HG03342 (cell line): Measurements from ENCODE around the gene GPR42.
"Not testable (repeated sequence)": the region's sequence is repeated elsewhere in the genome, so short reads cannot be mapped to it uniquely, and the experiment has no call there.

Source experiments
- ATAC-seq: cut with Tn5 transposase; IDR thresholded peaks from one replicate; pipeline ENCODE4 v1.9.1; 2021; ENCODE audit warnings: mild to moderate bottlenecking, moderate library complexity; ENCODE audit not compliant: unreplicated experiment

GPR42 gene

GRCh38 chr19:35362261-35363000 lies 8.4 kb upstream of the GPR42 start:
- ATAC-seq: no peak

GRCh38 chr19:35363001-35363590 lies 7.8 kb upstream of the GPR42 start:
- no peak for ATAC-seq

GRCh38 chr19:35363711-35364425 lies 7.0 kb upstream of the GPR42 start:
- ATAC-seq: no peak

GRCh38 chr19:35365303-35365702 lies 5.6 kb upstream of the GPR42 start:
- ATAC-seq: no peak

DNA sequence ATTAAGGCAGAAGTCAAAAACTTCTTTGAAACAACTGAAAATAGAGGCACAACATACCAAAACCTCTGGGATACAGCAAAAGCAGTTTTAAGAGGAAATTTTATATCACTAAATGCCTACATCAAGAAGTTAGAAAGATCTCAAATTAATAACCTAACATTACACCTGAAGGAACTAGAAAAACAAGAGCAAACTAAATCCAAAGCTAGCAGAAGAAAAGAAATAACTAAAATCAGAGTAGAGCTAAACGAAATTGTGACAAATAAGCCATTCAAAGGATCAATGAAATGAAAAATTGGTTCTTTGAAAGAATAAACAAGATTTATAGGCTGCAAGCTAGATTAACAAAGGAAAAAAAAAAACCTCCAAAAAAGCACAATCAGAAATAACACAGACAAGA lies 2.5 kb upstream of the GPR42 start:
- ATAC-seq: no peak

DNA sequence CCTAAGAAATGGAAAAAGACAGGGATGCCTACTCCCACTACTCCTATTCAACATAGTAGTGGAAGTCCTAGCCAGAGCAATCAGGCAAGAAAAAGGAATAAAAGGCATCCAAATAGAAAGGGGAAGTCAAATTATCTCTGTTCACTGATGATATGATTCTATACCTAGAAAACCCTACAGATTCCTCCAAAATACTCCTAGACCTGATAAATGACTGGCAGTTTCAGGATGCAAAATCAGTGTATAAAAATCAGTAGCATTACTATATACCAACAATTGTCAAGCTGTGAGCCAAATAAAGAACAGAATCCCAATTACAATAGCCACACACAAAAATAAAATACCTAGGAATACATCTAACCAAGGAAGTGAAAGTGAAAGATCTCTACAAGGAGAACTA lies 1.3 kb upstream of the GPR42 start:
- ATAC-seq: no peak

GRCh38 chr19:35373492-35373891 lies 2.6 kb downstream of the GPR42 start:
- no peak for ATAC-seq

- not testable (repeated sequence) for ATAC-seq
Measured at GRCh38 chr19:35374031-35374430, 3.2 kb downstream of the GPR42 start.

DNA sequence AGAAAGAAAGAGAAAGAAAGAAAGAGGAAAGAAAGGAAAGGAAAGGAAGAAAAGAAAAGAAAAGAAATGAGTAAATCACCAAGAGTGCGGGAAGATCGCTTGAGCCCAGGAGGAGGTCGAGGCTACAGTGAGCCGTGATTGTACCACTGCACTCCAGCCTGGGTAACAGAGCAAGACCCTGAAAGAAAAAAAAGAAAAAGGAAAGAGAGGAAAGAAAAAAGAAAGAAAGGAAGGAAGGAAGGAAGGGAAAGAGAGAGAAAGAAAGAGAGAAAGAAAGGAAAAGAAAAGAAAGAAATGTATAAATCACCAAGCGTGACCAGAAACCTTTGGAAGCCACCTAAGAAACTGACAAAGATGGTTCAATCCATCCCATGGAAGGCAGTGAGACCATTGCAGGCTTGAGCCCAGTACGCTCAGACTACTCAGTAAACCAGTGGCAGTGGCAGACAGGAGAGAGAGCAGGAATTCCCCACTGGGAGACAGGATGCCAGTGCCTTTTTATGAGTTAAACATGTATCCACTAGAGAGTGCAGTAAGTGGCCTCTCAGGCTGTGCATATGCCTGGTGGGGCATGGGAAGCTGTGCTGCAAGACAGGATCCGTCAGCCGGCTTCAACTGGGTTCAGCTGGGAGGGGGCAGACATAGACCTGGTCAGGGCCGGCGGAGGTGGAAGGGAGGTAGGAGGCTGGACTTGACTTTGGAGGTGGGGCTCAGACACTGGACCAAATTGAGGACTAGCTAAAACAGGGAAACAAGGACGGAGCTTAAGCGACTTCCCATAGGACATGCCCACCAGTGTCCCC lies 4.8 kb downstream of the GPR42 start:
- ATAC-seq: no peak

DNA sequence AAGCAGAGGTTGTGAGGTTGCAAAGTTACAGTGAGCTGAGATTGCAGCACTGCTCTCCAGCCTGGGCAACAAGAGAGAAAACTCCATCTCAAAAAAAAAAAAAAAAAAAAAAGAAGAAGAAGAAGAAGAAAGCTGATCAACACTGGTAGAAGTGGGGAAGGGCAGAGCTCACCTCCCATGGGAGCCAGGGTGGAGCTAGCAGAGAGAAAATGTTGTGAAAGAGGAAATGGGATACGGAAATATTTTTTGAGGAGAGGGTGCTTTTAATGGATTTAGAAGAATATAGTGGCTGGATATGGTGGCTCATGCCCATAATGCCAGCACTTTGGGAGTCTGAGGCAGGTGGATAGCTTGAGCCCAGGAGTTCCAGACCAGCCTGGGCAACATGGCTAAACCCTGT lies 6.8 kb downstream of the GPR42 start:
- no peak for ATAC-seq

GRCh38 chr19:35378356-35378755 lies 7.5 kb downstream of the GPR42 start:
- no peak for ATAC-seq

DNA sequence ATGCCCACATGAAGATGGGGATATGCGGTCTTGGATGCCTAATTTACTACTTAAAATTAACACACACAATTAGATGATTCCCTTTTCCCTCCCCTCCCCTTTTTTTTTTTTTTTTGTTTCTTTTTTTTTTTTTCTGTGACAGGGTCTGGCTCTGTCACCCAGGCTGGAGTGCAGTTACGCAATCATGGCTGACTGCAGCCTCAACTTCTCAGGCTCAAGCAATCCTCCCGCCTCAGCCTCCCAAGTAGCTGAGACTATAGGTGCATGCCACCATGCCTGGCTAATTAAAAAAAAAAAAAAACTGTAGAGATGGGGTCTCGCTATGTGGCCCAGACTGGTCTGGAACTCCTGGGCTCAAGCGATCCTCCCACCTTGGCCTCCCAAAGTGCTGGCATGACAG lies 8.7 kb downstream of the GPR42 start:
- not testable (repeated sequence) for ATAC-seq

GRCh38 chr19:35379992-35380391 lies 9.1 kb downstream of the GPR42 start:
- no peak for ATAC-seq

DNA sequence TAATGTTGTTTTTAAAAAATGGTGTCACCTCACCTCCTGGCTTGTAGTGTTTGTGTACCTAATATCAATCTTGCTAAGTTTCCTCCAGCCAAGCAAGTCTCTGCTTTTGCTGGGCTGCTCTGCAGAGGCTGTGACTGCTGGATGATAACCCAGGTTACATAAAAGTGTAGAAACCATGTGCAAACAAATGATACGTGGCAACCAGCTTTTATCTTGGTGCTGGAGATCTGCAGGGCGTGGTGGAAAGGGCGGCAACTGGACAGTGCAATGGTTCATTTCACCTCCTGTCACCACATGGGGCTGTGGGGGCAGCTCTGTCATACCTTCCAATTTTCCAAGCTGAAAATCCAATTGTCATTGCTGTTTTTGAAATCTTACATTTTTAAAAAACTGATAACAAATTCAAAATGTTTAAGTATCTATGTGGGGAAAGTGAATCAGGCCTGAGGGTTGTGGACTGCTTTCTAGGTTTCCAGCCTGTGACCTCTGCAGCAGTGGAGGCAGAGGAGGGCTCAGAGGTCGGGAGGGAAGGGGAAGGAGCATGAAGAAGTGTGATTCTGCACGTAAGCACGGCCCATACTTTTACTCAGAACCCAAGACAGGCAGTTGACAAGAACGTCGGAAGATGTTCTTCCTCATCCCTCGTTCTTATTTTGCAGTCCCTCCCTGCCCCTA lies 9.7 kb downstream of the GPR42 start:
- no peak for ATAC-seq

DNA sequence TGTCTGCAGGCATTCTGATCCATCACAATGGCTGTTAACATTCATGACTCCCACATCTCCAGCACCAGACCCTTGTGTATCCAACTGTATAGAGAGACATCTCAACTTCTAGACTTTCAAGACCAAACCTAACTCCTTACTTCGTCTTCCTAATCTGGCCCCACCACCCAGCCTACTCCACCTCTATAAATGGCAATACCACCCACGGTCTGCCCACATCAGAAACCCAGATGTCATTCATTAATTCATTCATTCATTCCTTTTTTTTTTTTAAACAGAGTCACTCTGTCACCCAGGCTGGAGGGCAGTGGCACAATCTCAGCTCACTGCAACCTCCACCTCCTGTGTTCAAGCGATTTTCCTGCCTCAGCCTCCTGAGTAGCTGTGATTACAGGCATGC lies 10.4 kb downstream of the GPR42 start:
- ATAC-seq: no peak

DNA sequence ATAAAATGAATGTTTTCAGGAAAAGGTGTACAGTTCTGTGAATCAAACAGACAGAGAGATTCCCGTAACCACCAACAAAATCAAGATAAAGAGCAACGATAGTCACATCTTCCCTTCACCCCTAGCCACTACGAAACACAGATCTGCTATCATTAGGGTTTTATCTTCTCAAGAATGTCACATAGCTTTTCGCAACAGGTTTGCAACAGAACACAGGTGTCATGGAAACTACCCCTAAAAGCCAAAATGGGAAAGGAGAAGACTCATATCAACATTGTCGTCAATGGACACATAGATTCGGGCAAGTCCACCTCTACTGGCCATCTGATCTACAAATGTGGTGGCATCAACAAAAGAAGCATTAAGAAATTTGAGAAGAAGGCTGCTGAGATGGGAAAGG lies 11.1 kb downstream of the GPR42 start:
- no peak for ATAC-seq

DNA sequence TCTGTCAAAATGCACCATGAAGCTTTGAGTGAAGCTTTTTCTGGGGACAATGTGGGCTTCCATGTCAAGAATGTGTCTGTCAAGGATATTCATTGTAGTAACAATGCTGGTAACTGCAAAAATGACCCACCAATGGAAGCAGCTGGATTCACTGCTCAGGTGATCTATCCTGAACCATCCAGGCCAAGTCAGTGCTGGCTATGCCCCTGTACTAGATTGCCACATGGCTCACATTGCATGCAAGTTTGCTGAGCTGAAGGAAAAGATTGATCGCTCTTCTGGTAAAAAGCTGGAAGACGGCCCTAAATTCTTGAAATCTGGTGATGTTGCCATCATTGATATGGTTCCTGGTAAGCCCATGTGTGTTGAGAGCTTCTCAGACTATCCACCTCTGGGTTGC lies 12.7 kb downstream of the GPR42 start:
- ATAC-seq: no peak

GRCh38 chr19:35388277-35389054 lies 17.6 kb downstream of the GPR42 start:
- no peak for ATAC-seq

DNA sequence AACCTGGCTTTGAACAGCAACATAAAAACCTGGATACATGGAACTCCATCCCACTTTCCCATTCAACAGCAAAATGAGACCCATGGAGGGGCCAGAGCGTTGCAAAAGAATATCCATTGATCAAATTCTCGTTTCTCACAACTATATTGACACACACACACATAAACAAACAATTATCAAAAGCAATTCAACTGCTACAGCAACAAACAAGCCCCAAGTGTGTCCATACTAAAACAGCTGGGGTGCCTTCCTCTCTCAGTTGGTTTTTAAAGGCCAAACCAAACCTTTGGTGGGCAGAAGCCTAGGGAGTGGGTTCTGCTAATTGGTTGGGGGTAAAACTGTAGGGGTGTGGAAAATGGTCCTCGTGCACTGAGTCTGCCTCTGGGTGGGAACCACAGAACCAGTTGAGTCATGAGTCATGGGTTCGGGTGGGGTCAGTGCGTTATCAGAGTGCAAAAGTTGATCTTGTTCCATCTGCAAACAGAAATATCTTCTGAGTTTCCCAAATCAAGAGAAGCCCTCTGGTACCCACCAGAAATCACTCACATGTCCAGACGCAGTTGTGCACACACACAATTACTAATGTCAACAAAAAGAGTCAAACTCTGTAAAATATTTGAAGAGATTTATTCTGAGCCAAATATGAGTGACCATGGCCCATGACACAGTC lies 18.5 kb downstream of the GPR42 start:
- no peak for ATAC-seq
